Vagina (tissue), 2 donors: Measurements from ENCODE around the gene NEAT1. TPM values are rescaled to one million over a fixed set of nuclear protein-coding genes. Genes with fewer than 3 reads are reported as not detected.

Source experiments
- DNase-seq, 2 donors: peaks; one replicate each; pipeline ENCODE4 v3.0.0-alpha.2; 2017; ENCODE audit errors: extremely low spot score in 2 of 2
- H3K27ac ChIP-seq: fragments of 200-600 bp; sonication (generic); one replicate; pipeline ENCODE4 v1.5.1; 2019
- H3K27me3 ChIP-seq: fragments of 200-600 bp; sonication (generic); one replicate; pipeline ENCODE4 v1.5.1; 2019
- H3K36me3 ChIP-seq, 2 donors: fragments of 200-600 bp; sonication (generic); one replicate each; pipeline ENCODE4 v1.5.1; 2017 to 2019
- H3K4me1 ChIP-seq: fragments of 200-600 bp; sonication (generic); one replicate; pipeline ENCODE4 v1.5.1; 2019
- H3K4me3 ChIP-seq, 2 donors: fragments of 200-600 bp; sonication (generic); 1 replicate in 1 of 2; 2 replicates in 1 of 2; pipeline ENCODE4 v1.5.1; 2016 to 2019
- H3K9me3 ChIP-seq: fragments of 200-600 bp; sonication (generic); one replicate; pipeline ENCODE4 v1.5.1; 2019
- CTCF ChIP-seq, 3 experiments: fragments of 450-650 bp in 2 of 3; fragments of 200-600 bp in 1 of 3; sonication (generic) in 1 of 3; IDR thresholded peaks; one replicate each; pipeline ENCODE4 v1.5.1; 2017 to 2019; ENCODE audit warnings: antibody characterized with exemption in 3 of 3, mild to moderate bottlenecking in 2 of 3, moderate library complexity in 2 of 3
- POLR2A ChIP-seq, 2 donors: fragments of 450-650 bp; IDR thresholded peaks; one replicate each; pipeline ENCODE4 v1.6.1; 2017; ENCODE audit warnings: antibody characterized with exemption in 2 of 2, mild to moderate bottlenecking in 2 of 2, moderate library complexity in 2 of 2
- POLR2AphosphoS5 ChIP-seq, 2 donors: sonication (generic); formaldehyde crosslinking; IDR thresholded peaks; one replicate each; pipeline ENCODE4 v1.9.0; 2017; ENCODE audit warnings: antibody characterized with exemption in 2 of 2, mild to moderate bottlenecking in 2 of 2, low read depth in 1 of 2; ENCODE audit not compliant: insufficient read depth in 1 of 2
- intact Hi-C: fragments of 100-400 bp; cut with DNase I; formaldehyde crosslinking; loops from one replicate; pipeline ENCODE4 v1.15.1; 2023
- total RNA-seq: library from RNA; depleted of rRNA; stranded (reverse); fragments of >200 nt; gene quantifications from one replicate; pipeline ENCODE4 v1.2.3, GENCODE V29; 2016

The NEAT1 gene
- total RNA-seq, 1 donor from 2014 or later, result 857 TPM

DNA sequence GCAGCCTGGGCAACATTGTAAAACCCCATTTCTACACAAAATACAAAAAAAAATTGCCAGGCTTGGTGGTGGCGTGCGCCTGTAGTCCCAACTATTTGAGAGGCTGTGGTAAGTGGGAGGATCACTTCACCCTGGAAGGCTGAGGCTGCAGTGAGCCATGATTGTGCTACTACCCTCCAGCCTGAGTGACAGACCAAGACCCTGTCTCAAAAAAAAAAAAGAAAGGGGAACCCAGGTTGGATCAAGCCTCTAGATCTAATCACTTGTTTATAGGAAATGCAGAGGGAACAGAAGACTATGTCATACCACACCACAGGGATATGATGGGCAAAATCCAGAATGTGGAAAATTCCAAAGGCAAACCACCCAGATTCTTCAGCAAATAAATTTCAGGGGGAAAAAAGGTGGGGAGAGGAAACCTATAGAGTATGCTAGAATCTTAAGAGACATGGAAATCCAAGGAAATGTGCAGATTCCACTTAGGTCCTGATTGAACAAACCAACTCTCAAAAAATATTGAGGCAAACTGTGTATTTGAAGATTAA, 59.8 kb downstream of the NEAT1 start:
- no peak overlapping the region for H3K4me3 ChIP-seq
- TF ChIP-seq POLR2A (IDR thresholded peaks at IDR 0.05), result no peak
- H3K27me3 ChIP-seq, result no peaks in the 10 kb centered on the region
- H3K27ac ChIP-seq, result peak overlapping the region; percentile 100
- H3K4me1 ChIP-seq, result peaks cover 71% of the 10 kb centered on the region
- H3K36me3 ChIP-seq, result no peaks in the 10 kb centered on the region
- no peak for DNase-seq
- intact Hi-C loops, result no loop called here
- H3K9me3 ChIP-seq, result no peaks in the 10 kb centered on the region

DNA sequence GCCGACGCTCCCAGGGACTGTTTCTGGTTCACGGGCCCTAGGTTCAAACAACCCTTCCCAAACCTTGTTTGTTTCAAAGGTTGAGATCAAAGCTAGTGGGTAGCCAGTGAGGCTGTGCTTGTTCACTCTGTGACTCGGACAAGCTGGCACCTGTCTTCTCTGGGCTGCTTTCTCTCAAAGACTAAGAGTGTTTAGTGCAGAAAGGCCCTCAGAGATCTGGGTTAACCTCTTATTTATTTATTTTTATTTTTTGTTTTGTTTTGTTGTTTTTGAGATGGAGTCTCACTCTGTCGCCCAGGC, 63.3 kb downstream of the NEAT1 start:
- Histone ChIP-seq H3K9me3 (no peaks in the 10 kb centered on the region), H3K27ac (peak overlapping the region; percentile 100), H3K27me3 (no peaks in the 10 kb centered on the region), H3K4me1 (peaks cover 70% of the 10 kb centered on the region), H3K4me3 (no peak overlapping the region), H3K36me3 (no peaks in the 10 kb centered on the region)
- TF ChIP-seq POLR2AphosphoS5 (IDR thresholded peaks at IDR 0.05; ENCODE audit: insufficient read depth in 1 of 2, low read depth in 1 of 2), result no peak
- no peak for TF ChIP-seq POLR2A (IDR thresholded peaks at IDR 0.05)
- TF ChIP-seq CTCF (IDR thresholded peaks at IDR 0.05), result no peak
- DNase-seq, result no peak
- intact Hi-C loops, result no loop called here

DNA sequence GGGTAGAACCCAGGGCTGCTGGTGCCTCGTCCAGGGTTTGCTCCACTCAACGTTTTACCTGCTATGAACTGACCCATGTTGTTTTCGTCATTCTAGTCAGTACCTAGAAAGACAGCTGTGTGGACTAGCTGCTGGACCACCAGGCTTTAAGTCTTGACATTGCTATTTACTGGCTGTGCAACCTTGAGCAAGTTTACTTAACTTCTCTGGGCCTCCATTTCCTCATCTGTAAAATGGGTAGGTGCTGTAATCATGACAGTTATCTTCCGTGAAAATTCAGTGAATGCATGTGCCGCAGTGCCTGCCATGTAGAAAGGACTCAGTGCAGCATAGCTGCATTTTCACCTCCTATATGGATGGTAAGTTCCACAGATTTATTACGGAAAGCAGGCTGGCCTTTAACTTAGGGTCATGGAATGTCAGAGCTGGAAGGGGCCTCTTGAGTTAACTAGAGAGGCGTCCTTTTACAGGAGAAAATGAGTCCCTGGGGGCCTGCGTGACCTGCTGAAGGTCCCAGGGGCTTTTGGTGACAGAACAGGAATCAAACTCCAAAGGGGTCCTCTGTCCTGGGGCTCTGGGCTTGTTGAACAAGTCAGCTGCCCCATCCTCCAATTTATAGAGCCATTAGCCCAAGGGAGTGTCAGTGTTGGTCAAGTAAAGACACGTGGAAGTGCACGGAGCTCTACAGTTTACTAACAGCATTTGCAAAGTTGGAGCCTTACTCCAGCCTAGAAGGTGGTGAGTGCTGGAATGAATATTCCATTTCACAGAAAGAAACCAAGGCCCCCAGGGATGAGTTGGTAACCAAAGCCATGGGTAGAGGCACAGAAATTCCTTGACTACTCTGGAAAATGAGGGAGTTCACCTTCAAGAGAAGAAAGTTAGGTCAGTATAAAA, 64.2 kb downstream of the NEAT1 start:
- H3K4me3 ChIP-seq, result no peak overlapping the region
- no peaks in the 10 kb centered on the region for H3K9me3 ChIP-seq
- TF ChIP-seq CTCF (IDR thresholded peaks at IDR 0.05), result no peak
- H3K27me3 ChIP-seq, result no peaks in the 10 kb centered on the region
- peak in 1 of 2 donors; percentile 92 for DNase-seq
- H3K27ac ChIP-seq, result peak overlapping the region; percentile 100
- intact Hi-C loops, result no loop called here
- H3K36me3 ChIP-seq, result no peaks in the 10 kb centered on the region
- H3K4me1 ChIP-seq, result peaks cover 70% of the 10 kb centered on the region

DNA sequence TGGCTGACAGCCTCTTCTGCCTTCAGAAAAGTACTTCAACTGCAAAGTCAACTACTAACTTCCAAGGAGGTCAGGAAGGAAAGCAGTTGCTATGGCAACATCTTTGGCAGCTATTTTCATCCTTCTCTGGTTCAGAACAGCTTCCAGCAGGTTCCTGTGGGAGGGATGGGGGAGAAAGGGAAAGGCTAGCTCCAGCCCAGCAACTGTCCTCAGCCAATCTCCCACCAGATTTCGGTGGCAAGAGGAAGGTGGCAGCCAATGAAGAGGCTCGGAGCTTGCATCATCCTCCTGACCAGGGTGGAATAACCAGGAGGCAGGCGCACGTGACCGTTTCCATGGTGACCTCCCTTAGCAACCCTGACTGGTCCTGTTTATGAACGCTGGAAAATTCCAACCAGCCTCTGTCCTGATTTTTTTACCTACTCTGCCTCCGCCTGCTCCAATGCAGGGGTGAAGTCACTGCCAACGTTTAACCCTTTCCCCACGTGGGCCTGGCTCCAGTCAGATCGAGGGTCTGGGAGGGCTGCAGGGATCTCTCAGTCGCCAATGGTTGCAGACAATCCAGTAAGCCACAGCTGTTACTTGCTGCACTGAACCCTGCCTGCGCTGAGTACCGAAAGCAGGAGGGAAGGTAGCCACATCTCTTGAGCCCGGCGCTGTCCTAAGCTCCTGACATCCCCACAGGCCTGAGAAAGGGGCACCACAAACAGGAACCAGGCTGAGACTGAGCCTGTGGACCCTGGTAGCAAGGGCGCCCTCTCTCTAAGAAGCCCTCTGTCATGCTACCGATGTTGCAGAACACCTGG, 65.1 kb downstream of the NEAT1 start:
- H3K27ac ChIP-seq, result peak overlapping the region; percentile 100
- no peak for TF ChIP-seq POLR2A (IDR thresholded peaks at IDR 0.05)
- TF ChIP-seq POLR2AphosphoS5 (IDR thresholded peaks at IDR 0.05; ENCODE audit: insufficient read depth in 1 of 2, low read depth in 1 of 2), result peak; percentile 78 to 99
- peak in 1 of 3 experiments; percentile 12 for TF ChIP-seq CTCF (IDR thresholded peaks at IDR 0.05)
- H3K9me3 ChIP-seq, result no peaks in the 10 kb centered on the region
- H3K4me1 ChIP-seq, result peaks cover 77% of the 10 kb centered on the region
- no peaks in the 10 kb centered on the region for H3K36me3 ChIP-seq
- DNase-seq, result peak in 1 of 2 donors; percentile 100
- intact Hi-C loops, result no loop called here
- H3K4me3 ChIP-seq, result peak overlapping the region; percentile 14 to 33
- H3K27me3 ChIP-seq, result no peaks in the 10 kb centered on the region

- no peaks in the 10 kb centered on the region for H3K36me3 ChIP-seq
- H3K4me1 ChIP-seq, result peaks cover 85% of the 10 kb centered on the region
- no peaks in the 10 kb centered on the region for H3K9me3 ChIP-seq
- peak overlapping the region; percentile 14 to 33 for H3K4me3 ChIP-seq
- no peak for DNase-seq
- peak overlapping the region; percentile 100 for H3K27ac ChIP-seq
- H3K27me3 ChIP-seq, result no peaks in the 10 kb centered on the region
- no peak for TF ChIP-seq CTCF (IDR thresholded peaks at IDR 0.05)
- TF ChIP-seq POLR2AphosphoS5 (IDR thresholded peaks at IDR 0.05; ENCODE audit: insufficient read depth in 1 of 2, low read depth in 1 of 2), result no peak
- TF ChIP-seq POLR2A (IDR thresholded peaks at IDR 0.05), result no peak
- intact Hi-C loops, result no loop called here
These were observed 65.9 kb downstream of the NEAT1 start for GRCh38 chr11:65488273-65489034.
